HG02678 (cell line): Measurements from ENCODE around the gene FLRT1.

Experiments used
- ATAC-seq: cut with Tn5 transposase; IDR thresholded peaks from one replicate; pipeline ENCODE4 v1.9.1; 2021; ENCODE audit warnings: mild to moderate bottlenecking, moderate library complexity; ENCODE audit not compliant: unreplicated experiment

The FLRT1 gene

DNA sequence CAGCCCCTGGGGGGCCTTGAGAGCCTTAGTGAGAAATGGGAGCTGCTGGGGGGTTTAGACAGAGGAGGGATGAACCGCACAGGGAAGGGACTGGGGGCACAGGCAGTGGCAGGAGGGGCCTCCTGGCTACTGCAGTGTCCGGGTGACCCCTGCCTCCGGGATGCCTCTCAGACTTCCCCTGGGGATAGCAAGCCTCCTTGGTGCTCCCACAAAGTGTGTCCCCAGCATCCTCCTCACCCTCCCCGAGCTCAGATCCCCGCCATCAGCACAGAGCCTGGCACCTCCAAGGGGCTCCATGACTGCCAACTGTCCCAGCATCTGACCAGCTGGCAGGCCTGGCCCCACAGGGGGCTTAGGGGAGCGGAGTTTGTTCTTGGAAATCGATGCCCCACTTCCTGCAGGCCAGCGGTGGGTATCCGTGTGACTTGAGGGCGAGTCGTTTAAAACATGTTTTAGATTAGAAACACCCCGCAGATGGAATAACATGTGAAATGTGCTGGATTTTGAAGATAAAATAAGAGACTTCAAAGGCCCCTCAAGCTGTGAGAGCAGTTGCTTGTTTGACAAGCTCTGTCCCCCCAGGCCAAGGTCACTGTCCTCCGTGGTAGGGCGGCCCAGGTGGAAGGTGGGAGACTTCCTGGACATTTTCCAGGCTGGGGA is 13.5 kb upstream of the FLRT1 start:
- no peak for ATAC-seq

DNA sequence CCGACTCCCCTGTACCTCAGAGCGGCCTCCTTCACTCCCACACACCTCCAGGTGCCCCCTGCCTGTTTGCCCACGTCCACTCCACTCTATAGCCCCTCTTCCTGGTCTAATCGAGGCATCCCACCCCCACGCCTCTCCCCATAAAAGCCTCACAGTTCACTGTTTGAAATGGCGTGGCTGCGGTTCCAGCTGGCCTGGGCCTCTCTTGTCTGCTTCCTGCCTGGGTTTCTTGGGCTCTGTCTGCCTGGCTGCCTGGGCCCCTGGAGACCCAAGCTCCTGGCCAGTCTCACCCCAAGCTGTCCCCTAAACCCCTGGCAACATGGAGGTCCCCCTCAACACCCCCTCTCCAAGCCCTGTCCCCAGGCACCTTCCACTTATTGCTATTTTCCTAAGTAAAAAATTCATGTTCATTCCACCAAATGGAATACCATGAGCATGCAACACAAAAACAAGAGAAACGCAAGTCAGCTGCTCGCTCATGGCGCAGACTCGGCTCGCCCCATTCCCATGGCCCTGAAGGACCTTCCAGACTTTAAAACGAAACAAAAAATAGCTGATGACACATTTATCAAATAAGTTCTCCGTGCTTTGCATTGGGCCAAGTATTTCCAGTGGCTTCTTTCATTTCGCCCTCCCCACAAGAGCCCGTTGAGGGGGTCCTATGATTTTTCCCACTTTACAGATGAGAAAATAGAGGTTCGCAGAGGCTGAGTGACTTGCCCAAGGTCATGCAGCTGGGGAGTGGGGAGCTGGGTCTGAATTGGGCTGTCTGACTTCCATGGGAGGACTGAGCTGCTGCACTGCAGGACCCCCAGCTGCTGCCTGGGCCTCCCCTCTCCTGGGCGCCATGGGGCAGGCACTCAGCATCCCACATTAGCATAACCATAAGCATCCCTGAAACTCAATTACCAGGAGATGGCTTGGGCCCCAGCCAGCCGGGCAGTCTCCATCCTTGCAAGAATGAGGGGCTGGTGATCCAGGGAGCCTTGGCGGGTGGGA is 11.7 kb upstream of the FLRT1 start:
- no peak for ATAC-seq

DNA sequence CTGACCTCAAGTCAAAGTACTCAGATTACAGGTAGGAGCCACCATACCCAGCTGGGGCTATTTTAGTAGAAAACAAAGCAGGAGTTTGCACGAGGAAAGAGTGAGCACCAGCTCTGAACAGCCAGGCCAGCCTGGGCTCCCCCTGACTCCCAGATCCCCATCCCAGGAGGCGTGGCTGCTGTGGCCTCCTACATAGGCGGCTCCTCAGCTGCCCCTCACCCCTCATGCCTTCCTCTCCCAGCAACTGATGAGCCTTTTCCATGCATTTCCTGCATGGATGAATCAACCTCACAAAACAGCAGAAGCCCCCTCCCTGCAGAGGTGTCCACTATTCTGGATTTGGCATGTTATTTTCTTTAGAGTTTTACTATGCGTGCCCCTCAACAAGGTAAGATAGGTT is 10.5 kb upstream of the FLRT1 start:
- ATAC-seq, result no peak

DNA sequence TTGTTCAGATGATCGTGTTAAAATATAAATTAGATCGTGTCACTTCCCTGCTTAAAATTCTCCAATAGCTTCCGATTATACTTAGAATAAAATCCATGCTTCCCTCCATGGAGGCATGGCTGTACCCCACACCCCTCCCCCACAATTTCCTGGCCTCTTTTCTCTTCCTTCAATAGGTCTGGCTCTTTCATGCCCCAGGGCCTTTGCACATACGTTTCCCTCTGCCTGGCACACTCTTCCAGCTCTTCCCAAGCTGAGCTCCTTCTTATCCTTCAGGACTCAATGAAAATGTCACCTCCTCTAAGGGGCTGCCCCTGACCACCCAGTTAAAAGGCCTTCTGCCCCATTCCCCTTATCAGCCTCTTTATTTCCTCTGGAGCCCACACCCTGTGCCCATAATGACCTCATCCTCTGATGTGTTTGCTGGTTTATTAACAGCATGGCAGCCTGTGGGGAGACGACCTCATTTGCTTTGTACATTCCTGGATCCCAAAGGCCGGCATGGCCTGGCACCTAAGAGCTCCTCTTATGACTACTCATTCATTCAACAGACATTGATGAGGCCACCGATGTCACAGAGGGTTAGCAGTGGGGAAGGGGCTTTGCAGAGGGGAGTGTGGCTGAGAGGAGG is 9.0 kb upstream of the FLRT1 start:
- ATAC-seq, result no peak

DNA sequence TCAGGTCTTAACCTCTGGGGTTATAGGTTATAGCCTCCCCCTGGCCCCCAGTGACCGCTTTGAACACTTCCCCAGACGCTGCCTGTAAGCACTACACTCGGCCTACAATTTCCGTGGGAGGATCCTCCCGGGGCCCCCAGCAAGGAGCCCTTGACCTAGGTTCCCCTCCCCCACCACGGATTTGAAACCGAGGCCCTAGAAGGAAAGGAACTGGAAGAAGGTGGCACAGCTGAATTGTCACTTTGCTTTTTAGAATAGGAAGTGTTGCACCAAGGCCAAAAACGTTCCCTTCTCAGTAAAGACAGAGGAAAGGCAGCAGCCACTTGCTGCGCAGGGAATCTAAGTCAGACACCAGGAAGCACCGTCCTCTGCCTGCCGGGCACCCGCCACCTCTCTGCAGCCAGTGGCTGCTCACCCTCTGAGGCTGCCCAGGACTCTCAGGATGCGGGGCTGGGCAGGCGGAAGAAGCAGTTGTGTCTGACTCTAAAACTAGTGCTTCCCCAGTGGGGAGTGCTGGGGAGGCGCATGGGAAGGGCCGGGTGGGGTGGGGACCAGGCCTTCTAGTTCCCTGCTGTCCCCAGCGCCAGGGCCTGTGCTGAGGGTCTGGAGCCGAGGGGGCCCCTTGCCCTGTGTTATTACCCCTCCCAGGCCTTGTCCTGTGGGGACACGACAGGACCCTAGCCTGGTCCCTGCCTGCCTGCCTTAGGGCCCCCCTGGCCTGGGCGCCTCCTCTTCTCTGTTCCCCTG is 7.9 kb upstream of the FLRT1 start:
- no peak for ATAC-seq

DNA sequence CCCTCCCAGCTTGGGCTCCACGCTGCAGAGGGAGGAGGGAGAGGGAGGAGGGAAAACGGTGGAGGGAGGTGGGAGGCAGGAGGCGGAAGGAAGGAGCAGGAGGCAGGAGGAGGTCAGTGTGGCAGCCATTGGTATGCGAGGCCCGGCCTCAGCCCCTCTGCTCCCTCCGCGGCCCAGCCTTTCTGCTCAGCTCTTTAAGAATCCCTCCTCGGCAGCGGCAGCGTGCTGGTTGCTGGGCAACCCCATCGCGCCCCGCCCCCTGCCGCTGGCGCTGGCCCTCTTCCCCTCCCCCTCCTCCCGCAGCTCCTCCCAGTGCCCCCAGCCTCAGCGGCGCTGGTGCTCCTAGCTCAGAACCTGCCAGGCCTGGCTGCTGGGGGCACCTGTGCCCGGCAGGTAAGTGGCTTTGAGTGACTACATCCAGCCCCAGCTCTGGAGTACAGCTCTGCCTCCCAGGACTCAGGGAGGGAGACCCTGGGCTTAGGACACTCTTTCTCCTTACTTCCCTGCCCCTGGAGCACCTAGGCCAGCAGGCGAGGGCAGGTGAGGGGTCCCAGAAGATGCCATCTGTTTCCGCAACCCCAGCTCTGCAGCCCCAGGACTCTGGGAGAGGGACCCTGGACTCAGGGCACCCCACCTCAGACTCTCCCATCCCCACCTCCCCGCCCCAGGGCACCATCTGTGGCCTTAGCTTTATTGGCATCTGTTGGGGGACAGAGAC is 7.2 kb upstream of the FLRT1 start:
- ATAC-seq, result no peak

DNA sequence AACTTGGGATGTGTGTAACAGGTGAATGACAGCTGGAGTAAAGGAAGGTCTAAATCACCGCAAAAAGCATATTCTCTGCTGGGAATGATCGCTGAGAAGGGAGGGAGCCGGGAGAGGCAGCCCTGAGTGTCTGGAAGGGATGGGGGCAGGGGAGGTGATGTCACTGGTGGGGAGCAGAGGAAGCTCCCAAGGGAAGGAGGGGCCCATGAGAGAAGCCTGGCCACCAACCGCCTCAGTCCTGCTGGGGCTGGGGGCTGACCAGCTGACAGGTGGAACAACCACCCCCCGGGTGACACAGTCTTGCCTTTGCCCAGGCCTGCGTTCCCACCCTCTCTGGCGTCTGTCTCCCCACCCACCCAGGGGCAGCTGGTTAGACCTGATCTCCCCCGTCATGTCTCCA is 6.0 kb upstream of the FLRT1 start:
- no peak for ATAC-seq

DNA sequence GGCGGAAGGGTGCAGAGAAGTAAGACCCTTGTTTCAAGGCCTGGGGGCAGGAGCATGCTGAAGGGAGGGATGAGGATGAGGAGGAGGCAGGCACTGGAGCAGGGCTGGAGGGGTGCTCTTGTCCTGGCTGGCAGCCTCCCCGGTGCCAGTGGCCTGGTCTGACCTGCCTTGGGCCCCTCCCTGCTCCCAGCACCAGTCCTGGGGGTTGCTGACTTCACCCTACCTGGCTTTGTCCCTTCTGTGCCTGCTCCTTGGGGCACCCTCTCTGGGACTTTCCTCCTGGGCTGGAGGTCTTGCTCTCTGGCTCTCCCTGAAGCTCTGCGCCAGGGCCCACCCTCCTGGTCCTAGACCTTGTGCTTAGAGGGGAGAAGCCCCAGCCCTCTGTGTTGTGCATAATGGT is 4.7 kb upstream of the FLRT1 start:
- no peak for ATAC-seq

DNA sequence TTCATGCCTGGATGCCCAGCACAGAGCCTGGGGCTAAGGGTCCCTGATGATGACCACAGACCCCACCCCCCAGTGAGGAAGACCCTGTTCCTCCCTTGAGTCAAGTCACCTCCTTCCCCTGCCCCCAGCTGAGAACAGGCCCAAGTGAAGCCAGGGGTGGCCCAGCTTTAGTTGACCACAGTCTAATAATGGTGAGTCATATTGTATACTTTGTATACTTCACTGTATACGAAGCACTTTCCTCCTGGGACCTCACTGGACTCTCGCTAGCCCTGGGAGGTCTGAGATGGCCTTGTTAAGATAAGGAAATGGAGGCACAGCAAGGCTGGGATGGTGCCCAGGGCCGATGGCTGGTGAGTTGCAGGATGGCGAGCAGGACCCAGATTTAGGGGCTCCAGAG is 3.7 kb upstream of the FLRT1 start:
- no peak for ATAC-seq

DNA sequence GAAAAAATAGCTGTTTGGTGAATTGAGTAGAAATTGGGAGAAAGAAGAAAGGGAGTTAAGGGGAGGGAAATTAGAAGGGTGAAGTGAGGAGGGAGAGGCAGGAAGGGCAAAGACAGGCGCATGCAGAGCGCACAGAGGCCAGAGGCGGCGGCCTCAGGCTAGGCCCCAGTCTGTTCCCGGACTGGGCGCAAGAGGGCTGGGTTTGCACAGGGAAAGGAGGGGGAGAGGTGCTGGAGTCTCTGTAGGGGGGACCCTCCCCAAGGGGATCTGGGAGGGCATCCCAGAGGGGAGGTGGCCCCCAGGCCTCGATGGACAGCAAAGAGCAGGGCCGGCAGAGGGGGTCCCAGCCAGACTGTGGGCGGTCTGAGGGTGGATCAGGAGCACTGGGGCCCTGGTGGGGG is 1.3 kb upstream of the FLRT1 start:
- no peak for ATAC-seq

DNA sequence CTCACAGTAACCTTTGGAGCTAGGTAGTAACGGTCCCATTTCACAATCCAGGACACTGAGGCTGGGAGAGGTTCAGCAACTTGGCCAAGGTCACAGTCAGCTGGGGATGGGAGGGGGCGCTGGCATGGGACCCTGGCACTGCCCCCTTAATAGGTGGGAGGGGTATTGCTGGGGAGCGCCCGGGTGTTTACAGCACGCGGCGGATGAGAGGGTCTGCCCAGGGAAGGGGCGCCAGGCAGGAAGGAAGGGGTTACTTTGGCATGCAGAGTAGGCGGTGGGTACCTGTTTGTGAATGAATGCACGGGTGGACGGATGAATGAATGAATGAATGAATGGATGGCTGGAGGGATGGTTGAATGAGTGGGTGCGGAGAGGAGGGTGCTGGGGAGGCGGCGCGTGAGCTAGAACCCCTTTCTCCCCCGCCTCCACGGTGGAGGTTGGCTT is 628 bp upstream of the FLRT1 start:
- no peak for ATAC-seq

DNA sequence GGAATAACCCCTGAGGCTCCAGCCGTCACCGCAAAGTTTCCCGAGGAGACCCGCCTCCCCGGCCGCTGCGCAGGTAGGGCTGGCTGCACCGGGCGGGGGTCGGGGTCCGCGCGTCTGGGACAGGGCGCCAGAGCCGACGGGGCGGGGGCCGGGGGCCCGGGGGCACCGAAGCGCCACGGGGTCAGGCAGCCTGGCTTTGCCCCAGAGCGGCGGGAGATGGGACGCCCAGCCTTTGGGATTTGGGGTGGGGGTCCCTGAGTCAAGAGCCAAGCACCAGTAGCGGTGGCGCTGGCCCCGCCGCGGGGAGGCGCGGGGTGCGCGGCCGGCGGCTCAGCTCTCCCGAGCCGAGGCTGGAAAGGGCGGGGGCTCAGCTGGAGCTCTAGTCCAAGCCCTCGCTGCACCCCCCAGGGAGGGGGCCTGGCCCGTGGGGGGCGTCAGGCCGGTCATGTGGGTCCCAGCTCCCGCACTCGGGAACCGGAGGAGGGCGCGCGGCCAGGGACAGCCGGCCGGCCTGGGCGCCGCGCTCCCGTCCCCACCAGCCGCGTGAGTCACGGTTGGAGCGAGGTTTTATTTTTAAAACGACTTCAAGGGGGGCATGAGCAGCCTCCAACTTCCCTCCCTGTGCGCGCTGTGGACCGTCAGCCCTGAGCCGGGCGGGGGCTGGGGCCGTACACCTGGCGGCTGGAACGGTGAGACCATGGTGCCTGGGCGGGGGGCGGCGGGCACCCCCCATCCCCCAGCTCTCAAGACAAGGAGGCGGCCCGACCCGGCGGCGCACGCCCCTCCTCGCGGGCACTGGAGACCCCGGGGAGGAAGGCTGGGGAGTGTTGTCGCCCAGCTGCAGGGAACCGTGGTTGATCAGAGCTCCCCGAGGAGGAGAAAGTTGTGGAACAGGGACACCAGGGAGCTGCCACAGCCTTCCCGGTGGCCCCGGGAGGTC is 626 bp downstream of the FLRT1 start:
- ATAC-seq, result no peak

DNA sequence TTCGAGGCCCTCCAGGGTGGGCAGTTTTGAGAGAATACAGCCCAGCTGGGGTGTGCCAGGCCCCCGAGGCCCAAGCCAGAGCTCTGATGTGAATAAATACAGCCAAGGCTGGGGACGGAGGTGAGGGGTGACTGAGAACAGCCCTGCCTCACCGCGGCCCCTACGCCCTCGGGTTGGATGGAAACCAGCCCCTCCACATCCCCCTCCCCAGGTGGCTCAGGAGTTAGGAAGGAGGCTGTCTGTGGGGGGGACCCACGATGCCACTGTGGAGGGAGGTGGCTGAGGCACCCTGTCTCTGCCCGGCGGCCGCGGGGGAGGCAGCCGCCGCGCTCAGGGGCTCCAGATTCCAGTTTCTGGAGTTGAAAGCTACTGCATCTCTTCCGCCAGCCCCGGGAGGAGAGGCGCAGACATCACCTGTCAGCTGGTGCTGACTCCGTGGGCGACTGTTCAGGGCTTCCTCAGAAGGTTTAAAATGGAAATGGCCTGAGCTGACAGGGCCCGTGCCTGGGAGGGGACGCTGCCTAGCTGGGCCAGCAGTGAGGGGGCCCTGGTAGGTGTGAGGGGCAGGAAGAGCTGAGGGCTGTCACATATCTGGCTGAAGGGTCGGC is 1.4 kb downstream of the FLRT1 start:
- ATAC-seq, result no peak

DNA sequence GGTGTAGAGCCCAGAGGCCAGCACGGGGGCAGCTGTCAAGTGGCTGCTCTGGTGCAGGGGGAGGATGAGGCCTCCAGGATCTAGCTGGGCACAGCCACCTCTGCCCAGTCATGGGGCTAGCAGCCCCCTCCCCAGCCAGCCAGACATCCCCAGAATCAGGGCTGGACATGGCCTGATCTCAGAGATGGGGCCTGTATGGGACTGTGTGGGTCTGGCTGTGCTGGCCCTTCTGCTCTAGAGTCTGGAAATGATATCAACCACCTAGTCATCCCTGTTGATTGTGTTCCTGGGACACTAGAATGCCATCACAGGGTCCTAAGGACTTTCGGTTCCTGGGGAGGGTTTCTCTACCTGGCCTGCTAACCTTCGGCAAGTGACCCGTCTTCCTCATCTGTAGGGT is 2.8 kb downstream of the FLRT1 start:
- no peak for ATAC-seq

DNA sequence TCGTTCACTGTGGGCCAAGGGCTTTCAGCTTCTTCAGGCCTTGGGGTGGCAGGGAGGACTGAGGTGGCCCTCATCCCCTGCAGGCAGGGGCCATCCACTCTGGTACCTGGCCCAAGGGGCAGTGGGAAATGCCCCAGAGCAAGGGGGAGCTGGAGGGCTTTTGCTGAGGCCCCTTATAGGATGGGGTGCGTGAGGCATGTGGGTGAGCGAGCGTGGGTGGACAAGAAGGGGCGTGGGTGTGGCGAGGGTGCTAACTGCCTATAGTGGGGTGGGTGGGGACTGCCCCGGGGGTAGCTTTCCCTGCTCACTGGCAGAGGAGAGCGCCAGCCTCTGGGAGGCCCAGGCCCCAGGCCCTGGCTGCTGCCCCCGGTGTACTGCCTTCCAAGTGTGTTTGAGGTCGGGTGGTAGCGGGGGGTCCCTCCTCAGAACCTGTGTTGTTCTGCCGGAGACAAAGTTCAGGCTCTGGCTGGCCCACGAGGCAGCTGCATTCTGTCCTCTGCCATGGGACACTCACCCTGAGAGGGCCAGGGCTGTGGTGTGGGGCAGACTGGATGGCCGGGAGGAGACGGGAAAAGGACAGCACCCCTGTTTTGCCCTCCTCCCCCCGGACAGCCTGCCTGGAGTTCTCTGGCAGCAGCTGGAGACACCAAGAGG is 3.4 kb downstream of the FLRT1 start:
- no peak for ATAC-seq

DNA sequence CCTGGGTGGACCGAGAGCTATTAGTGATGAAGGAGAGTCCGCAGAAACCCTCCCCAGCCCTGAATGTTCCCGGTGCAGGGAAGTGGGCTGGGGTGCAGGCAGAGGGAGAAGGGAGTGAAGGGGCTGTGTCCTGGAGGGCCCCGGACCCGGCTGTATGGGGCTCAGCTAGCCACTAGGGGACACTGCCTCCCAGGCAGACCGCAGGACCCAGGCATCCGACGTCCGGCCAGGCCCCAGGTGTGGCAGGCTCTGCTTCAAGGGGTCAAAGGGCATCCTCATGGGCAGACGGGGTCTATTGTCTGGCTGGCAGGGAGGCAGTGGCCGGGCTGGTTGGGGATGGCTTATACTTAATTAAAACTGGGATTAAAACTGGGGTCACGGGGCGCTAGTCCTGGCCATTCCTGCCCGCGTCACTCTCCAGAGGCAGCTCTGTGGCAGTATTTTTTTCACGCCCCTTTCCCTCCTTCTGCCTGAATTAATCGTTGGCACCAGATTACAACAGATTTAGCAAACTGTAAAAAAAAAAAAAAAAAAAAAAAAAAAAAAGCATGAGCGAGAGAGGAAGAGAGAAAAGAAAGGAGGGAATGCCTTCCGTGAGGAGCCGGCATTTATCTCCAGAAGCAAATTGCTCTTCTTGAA is 5.1 kb downstream of the FLRT1 start:
- ATAC-seq, result no peak

DNA sequence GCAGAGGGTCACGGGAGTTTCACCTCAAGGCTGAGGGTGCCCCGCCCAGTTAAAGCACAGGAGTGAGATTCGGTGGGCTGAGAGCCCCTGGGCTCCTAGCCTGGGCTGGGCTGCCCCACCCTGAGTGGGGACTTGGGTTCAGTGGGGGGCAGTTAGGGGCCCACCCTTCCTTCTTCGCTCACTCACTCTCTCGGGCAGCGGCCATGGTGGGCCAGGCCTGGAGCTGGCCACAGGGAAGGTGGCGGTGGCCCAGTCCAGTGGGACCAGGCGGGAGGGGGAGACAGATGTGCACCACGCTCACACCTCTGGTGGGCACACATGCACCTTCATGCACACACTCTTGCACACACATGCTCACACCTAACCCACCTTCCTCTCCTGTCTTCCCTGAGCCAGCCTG is 6.1 kb downstream of the FLRT1 start:
- no peak for ATAC-seq

DNA sequence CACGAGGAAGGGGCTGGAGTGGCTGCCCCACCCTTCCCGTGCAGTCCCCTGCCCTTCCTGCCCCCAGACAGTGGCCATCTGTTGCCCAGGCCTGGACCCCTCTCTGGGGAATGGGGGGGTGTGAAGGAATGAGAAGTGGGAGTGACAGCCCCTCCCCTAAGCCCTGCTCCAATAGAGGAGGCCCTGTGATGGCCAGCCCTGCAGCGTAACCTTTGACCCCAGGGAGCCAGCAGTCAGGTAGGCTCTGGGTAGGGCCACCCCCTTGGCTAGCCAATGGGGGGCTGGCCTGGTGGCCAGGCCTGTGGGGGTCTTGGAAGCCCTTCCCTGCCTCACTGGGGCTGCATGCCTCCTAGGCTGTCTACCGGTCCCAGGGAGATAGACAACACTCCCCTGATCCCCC is 6.6 kb downstream of the FLRT1 start:
- ATAC-seq, result no peak
